ENCODE data around the gene ABCB8.
A peak's percentile ranks its signal among the peaks of the same experiment; 100 is the strongest.
"Not testable (repeated sequence)": the region's sequence is repeated elsewhere in the genome, so short reads cannot be mapped to it uniquely, and the experiment has no call there.

The ABCB8 gene

GRCh38 chr7:151011616-151012015 is 16.6 kb upstream of the ABCB8 start:
- H3K27ac ChIP-seq (ENCODE audit: extremely low read depth, low read depth, low read length); H3K4me3 ChIP-seq (ENCODE audit: low read depth, low read length); H3K36me3 ChIP-seq (ENCODE audit: control insufficient read depth in 2 of 2, insufficient read depth in 1 of 2, low read length in 2 of 2); H3K9me3 ChIP-seq (ENCODE audit: control insufficient read depth, insufficient read depth, low read depth, low read length); H3K4me1 ChIP-seq (ENCODE audit: control insufficient read depth, insufficient read depth, low read length): not testable (repeated sequence)
- POLR2A ChIA-PET, result interaction anchor here (0.7 to 1.3 kb wide), 2 partner anchors 17 to 208 kb away, joined by 3 to 6 read pairs; partner anchors contain the start of gene ABCB8
- CTCF ChIA-PET, result interaction anchor here (0.7 to 2.9 kb wide), 13 partner anchors 8 to 158 kb away, joined by 3 to 27 read pairs (median 4); partner anchors contain the start of gene ATG9B

- H3K4me3 ChIP-seq (ENCODE audit: low read depth, low read length), result no peak overlapping the region
- TF ChIP-seq ZNF335 (tag by site-specific recombination; conservative IDR thresholded peaks at IDR 0.05) (peak; percentile 43; the same call in 1 of the 2 replicates), ZNF654 (tag by site-specific recombination; IDR thresholded peaks at IDR 0.05; ENCODE audit: low read depth) (no peak), ZNF223 (tag by site-specific recombination; IDR thresholded peaks at IDR 0.05) (peak; percentile 50; the same call in 1 of the 2 replicates)
- POLR2A ChIA-PET, result interaction anchor here (0.6 to 1.0 kb wide), 3 partner anchors 46 to 207 kb away, joined by 3 read pairs; partner anchors contain the start of gene CDK5
- no peaks in the 10 kb centered on the region for H3K4me1 ChIP-seq (ENCODE audit: control insufficient read depth, insufficient read depth, low read length)
- H3K36me3 ChIP-seq (ENCODE audit: control insufficient read depth in 2 of 2, insufficient read depth in 1 of 2, low read length in 2 of 2), result no peaks in the 10 kb centered on the region
- no peak overlapping the region for H3K27ac ChIP-seq (ENCODE audit: extremely low read depth, low read depth, low read length)
- CTCF ChIA-PET, result interaction anchor here (0.6 to 2.9 kb wide), 17 partner anchors 7 to 232 kb away, joined by 3 to 27 read pairs (median 4); partner anchors contain the start of genes ATG9B and CDK5
- H3K9me3 ChIP-seq (ENCODE audit: control insufficient read depth, insufficient read depth, low read depth, low read length), result no peaks in the 10 kb centered on the region
Measured at GRCh38 chr7:151012031-151012692, 16.1 kb upstream of the ABCB8 start.

GRCh38 chr7:151012911-151013347 is 15.3 kb upstream of the ABCB8 start:
- H3K36me3 ChIP-seq (ENCODE audit: control insufficient read depth in 2 of 2, insufficient read depth in 1 of 2, low read length in 2 of 2), result no peaks in the 10 kb centered on the region
- H3K4me1 ChIP-seq (ENCODE audit: control insufficient read depth, insufficient read depth, low read length), result no peaks in the 10 kb centered on the region
- CTCF ChIA-PET, result interaction anchor here (0.5 to 2.9 kb wide), 16 partner anchors 11 to 232 kb away, joined by 3 to 27 read pairs (median 4); partner anchors contain the start of genes ATG9B and CDK5
- TF ChIP-seq ZNF433 (tag by site-specific recombination; IDR thresholded peaks at IDR 0.05; ENCODE audit: low read depth) (no peak), ZNF184 (tag by site-specific recombination; IDR thresholded peaks at IDR 0.05) (no peak), ZXDB (tag by site-specific recombination; IDR thresholded peaks at IDR 0.05) (no peak), SALL2 (tag by site-specific recombination; IDR thresholded peaks at IDR 0.05; ENCODE audit: borderline replicate concordance) (no peak), ZNF654 (tag by site-specific recombination; IDR thresholded peaks at IDR 0.05; ENCODE audit: low read depth) (peak; percentile 35; the same call in 1 of the 2 replicates), ZBTB8A (tag by site-specific recombination; IDR thresholded peaks at IDR 0.05) (peak; percentile 21; the same call in 1 of the 2 replicates), GFI1B (tag by site-specific recombination; IDR thresholded peaks at IDR 0.05) (no peak), PRDM4 (tag by site-specific recombination; IDR thresholded peaks at IDR 0.05) (peak; percentile 35; the same call in 1 of the 2 replicates), ZNF600 (tag by site-specific recombination; IDR thresholded peaks at IDR 0.05) (no peak)
- H3K9me3 ChIP-seq (ENCODE audit: control insufficient read depth, insufficient read depth, low read depth, low read length), result no peaks in the 10 kb centered on the region
- POLR2A ChIA-PET, result interaction anchor here (0.6 to 1.0 kb wide), 2 partner anchors 45 to 98 kb away, joined by 3 read pairs; partner anchors contain the start of gene CDK5
- H3K27ac ChIP-seq (ENCODE audit: extremely low read depth, low read depth, low read length), result no peak overlapping the region
- H3K4me3 ChIP-seq (ENCODE audit: low read depth, low read length), result no peak overlapping the region

GRCh38 chr7:151013356-151013732 is 14.9 kb upstream of the ABCB8 start:
- H3K4me1 ChIP-seq (ENCODE audit: control insufficient read depth, insufficient read depth, low read length), result no peaks in the 10 kb centered on the region
- H3K36me3 ChIP-seq (ENCODE audit: control insufficient read depth in 2 of 2, insufficient read depth in 1 of 2, low read length in 2 of 2), result no peaks in the 10 kb centered on the region
- H3K27ac ChIP-seq (ENCODE audit: extremely low read depth, low read depth, low read length), result no peak overlapping the region
- H3K9me3 ChIP-seq (ENCODE audit: control insufficient read depth, insufficient read depth, low read depth, low read length), result no peaks in the 10 kb centered on the region
- TF ChIP-seq ZNF701 (tag by site-specific recombination; IDR thresholded peaks at IDR 0.05) (no peak), SP2 (tag by site-specific recombination; IDR thresholded peaks at IDR 0.05) (peak; percentile 39; the same call in 1 of the 2 replicates), SP3 (tag by site-specific recombination; IDR thresholded peaks at IDR 0.05) (peak; percentile 32; the same call in 1 of the 2 replicates), KLF1 (tag by site-specific recombination; IDR thresholded peaks at IDR 0.05) (0 out of 2 replicates have a peak, but pooled peaks have one; percentile 24), HOXD13 (CRISPR knock-in tag; IDR thresholded peaks at IDR 0.05; ENCODE audit: borderline replicate concordance) (no peak)
- ChIA-PET CTCF (interaction anchor here (0.5 to 2.9 kb wide), 6 partner anchors 23 to 231 kb away, joined by 3 to 27 read pairs (median 4); no protein-coding TSS in a partner anchor), POLR2A (interaction anchor here (1.0 kb wide), 1 partner anchor 44 kb away, joined by 3 read pairs; the partner anchor contains the start of gene CDK5)
- no peak overlapping the region for H3K4me3 ChIP-seq (ENCODE audit: low read depth, low read length)

All from HEK293 (cell line).